Astrocyte (in vitro differentiated cells and primary cell): ENCODE measurements around the gene MCOLN1.

ENCODE experiments used
- CTCF ChIP-seq: IDR thresholded peaks from 2 replicates; pipeline ENCODE4 v1.5.1; 2011; ENCODE audit warnings: low read depth, mild to moderate bottlenecking, inconsistent platforms, low read length, moderate library complexity; ENCODE audit not compliant: insufficient read depth
- EZH2 ChIP-seq: IDR thresholded peaks from 2 replicates; pipeline ENCODE4 v1.6.1; 2012; ENCODE audit warnings: mild to moderate bottlenecking, low read length, inconsistent platforms; ENCODE audit not compliant: insufficient read depth

- no peak for TF ChIP-seq CTCF
- TF ChIP-seq EZH2 = no peak
These were observed 22.2 kb downstream of the MCOLN1 start for GRCh38 chr19:7544626-7545025.
